ENCODE results near the gene PLXNA4. TPM values are rescaled to one million over a fixed set of nuclear protein-coding genes. Genes with fewer than 3 reads are reported as not detected.

PLXNA4 gene
- total RNA-seq, 4 donors from 2014 or later, result 5.1 to 7.0 (median 5.3) TPM

GRCh38 chr7:132317701-132318351 lies 258.4 kb downstream of the PLXNA4 start:
- TF ChIP-seq CTCF (IDR thresholded peaks at IDR 0.05) (no peak), POLR2A (IDR thresholded peaks at IDR 0.05) (no peak)
- intact Hi-C loops (cut with DNase I; ENCODE audit: low total_unique reads), result loop anchor here (5.0 kb wide), 1 partner anchor 259 kb away; the partner anchor contains the start of gene PLXNA4
- no peak for DNase-seq (ENCODE audit: low spot score in 2 of 2)
- WGBS, 2 donors, result 71 to 72% methylated on average over 7 of the region's 7 CpGs
- no peak overlapping the region for H3K4me3 ChIP-seq (ENCODE audit: low read depth, poor library complexity, severe bottlenecking)

- 85 to 89% methylated on average over 4 of the region's 4 CpGs for WGBS, 2 donors
- intact Hi-C loops (cut with DNase I; ENCODE audit: low total_unique reads), result no loop called here
- no peak for DNase-seq (ENCODE audit: low spot score in 2 of 2)
- H3K4me3 ChIP-seq (ENCODE audit: low read depth, poor library complexity, severe bottlenecking), result no peak overlapping the region
- TF ChIP-seq CTCF (IDR thresholded peaks at IDR 0.05) (no peak), POLR2A (IDR thresholded peaks at IDR 0.05) (no peak)
These were observed 263.7 kb downstream of the PLXNA4 start for GRCh38 chr7:132312531-132313055.

- no peak for DNase-seq (ENCODE audit: low spot score in 2 of 2)
- no peak overlapping the region for H3K4me3 ChIP-seq (ENCODE audit: low read depth, poor library complexity, severe bottlenecking)
- no peak for TF ChIP-seq CTCF (IDR thresholded peaks at IDR 0.05)
- no peak for TF ChIP-seq POLR2A (IDR thresholded peaks at IDR 0.05)
- WGBS, 2 donors, result 73 to 82% methylated on average over 2 of the region's 2 CpGs
- intact Hi-C loops (cut with DNase I; ENCODE audit: low total_unique reads), result no loop called here
These were observed 264.5 kb downstream of the PLXNA4 start for GRCh38 chr7:132311733-132312132.

GRCh38 chr7:132309102-132309805 lies 267.0 kb downstream of the PLXNA4 start:
- WGBS, 2 donors, result 74 to 78% methylated on average over 9 of the region's 9 CpGs
- no peak overlapping the region for H3K4me3 ChIP-seq (ENCODE audit: low read depth, poor library complexity, severe bottlenecking)
- no peak for DNase-seq (ENCODE audit: low spot score in 2 of 2)
- no peak for TF ChIP-seq POLR2A (IDR thresholded peaks at IDR 0.05)
- TF ChIP-seq CTCF (IDR thresholded peaks at IDR 0.05), result no peak
- intact Hi-C loops (cut with DNase I; ENCODE audit: low total_unique reads), result no loop called here

- intact Hi-C loops (cut with DNase I; ENCODE audit: low total_unique reads), result no loop called here
- 67 to 88% methylated on average over 7 of the region's 7 CpGs for WGBS, 2 donors
- TF ChIP-seq CTCF (IDR thresholded peaks at IDR 0.05), result no peak
- no peak for TF ChIP-seq POLR2A (IDR thresholded peaks at IDR 0.05)
- H3K4me3 ChIP-seq (ENCODE audit: low read depth, poor library complexity, severe bottlenecking), result no peak overlapping the region
- no peak for DNase-seq (ENCODE audit: low spot score in 2 of 2)
These were observed 268.8 kb downstream of the PLXNA4 start for GRCh38 chr7:132307465-132307864.

All from lower leg skin (tissue), 4 donors.